Mucosa of rectum (tissue), 2 donors: Measurements from ENCODE around the gene AKT1.

ENCODE experiments used
- H3K27ac ChIP-seq, 2 donors: one replicate each; pipeline ENCODE4 v1.7.0; 2013; ENCODE audit warnings: inconsistent platforms in 2 of 2, low read depth in 2 of 2, low read length in 2 of 2
- H3K27me3 ChIP-seq, 2 donors: one replicate each; pipeline ENCODE4 v1.7.0; 2013; ENCODE audit warnings: low read length in 2 of 2; ENCODE audit not compliant: control insufficient read depth in 2 of 2, insufficient read depth in 2 of 2
- H3K36me3 ChIP-seq, 2 donors: one replicate each; pipeline ENCODE4 v1.7.0; 2013; ENCODE audit warnings: low read length in 2 of 2; ENCODE audit not compliant: control insufficient read depth in 2 of 2, insufficient read depth in 2 of 2
- H3K4me1 ChIP-seq, 2 donors: one replicate each; pipeline ENCODE4 v1.7.0; 2013; ENCODE audit warnings: low read length in 2 of 2, mild to moderate bottlenecking in 1 of 2; ENCODE audit not compliant: control insufficient read depth in 2 of 2, insufficient read depth in 2 of 2
- H3K4me3 ChIP-seq, 2 donors: one replicate each; pipeline ENCODE4 v1.7.0; 2013; ENCODE audit warnings: low read length in 2 of 2
- H3K9ac ChIP-seq, 2 donors: one replicate each; pipeline ENCODE4 v1.7.0; 2013; ENCODE audit warnings: low read length in 2 of 2, low read depth in 1 of 2, mild to moderate bottlenecking in 1 of 2
- H3K9me3 ChIP-seq, 2 donors: one replicate each; pipeline ENCODE4 v1.7.0; 2013; ENCODE audit warnings: low read length in 2 of 2; ENCODE audit not compliant: control insufficient read depth in 2 of 2
- donor health status: healthy.
- donor health status: Normal muscosa, but diverticular disease.

Gene AKT1

DNA sequence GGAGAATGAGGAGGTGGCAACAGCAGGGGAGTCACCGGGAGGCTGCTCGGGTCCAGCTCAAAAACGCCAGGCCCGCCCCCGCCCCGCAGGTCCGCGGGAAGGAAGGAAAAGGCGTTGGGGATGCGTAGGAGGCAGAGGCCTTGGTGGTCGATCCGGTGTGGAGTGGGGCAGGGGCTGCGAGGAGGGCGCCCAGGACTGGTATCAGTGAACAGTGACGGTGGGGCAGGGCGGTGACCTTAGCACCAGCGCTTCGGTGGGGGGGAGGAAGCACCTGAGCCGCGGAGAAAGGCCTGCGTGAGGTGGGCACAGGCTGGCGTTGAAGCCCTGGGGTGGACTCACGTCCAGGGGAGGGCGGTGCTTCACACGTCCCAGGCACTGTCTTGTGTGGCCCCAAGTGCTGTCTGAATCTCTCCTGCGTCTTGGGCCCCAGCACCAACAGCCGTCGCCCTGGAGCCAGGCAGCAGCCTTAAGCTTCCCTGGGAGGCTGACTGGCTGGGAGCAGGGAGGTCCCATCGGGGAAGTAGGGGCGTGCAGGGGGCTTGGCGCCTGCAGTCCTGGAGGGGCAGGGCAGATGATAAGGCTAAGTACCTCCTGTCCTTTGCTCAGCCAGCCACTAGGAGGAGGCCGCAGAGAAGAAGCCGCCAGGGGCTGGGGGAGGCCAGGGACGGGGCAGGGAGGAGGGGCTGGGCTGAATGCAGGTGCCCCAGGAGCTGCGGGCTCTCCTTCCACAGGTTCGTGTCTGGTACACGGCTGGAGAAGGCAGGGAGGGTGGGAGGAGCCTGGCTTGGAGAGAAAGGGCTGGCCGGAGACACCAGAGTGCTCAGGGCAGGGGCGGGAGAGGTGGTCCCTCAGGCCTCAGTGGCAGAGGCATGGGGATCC is 31.9 kb upstream of the AKT1 start:
- Histone ChIP-seq H3K36me3 (no peaks in the 10 kb centered on the region), H3K9me3 (no peaks in the 10 kb centered on the region), H3K9ac (peak overlapping the region; percentile 32 to 66), H3K27ac (no peak overlapping the region), H3K27me3 (peaks cover 0 to 8% of the 10 kb centered on the region in 2 donors), H3K4me1 (peaks cover 13 to 20% of the 10 kb centered on the region in 2 donors), H3K4me3 (peak overlapping the region; percentile 55 to 62)

DNA sequence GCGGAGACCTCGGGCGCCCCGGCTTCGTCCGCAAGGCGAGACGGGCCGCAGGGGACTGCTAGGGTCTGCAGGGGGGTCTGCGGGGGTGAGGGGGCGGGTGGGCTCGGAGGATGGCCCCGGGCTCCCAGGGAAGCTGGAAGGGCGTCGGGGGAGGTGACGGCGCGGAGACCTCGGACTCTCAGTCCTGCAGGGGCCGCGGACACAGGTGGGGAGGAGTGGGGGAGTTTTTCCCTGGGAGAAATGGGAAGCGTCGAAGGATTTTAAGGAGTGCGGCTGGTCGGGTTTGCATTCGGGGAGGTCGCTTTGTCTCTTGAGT is 31.3 kb upstream of the AKT1 start:
- Histone ChIP-seq H3K4me3 (peak overlapping the region; percentile 55 to 62), H3K27me3 (peaks cover 0 to 8% of the 10 kb centered on the region in 2 donors), H3K9ac (peak overlapping the region; percentile 32 to 66), H3K4me1 (peaks cover 13 to 20% of the 10 kb centered on the region in 2 donors), H3K27ac (no peak overlapping the region), H3K9me3 (no peaks in the 10 kb centered on the region), H3K36me3 (no peaks in the 10 kb centered on the region)

- H3K9me3 ChIP-seq: no peaks in the 10 kb centered on the region
- H3K36me3 ChIP-seq: no peaks in the 10 kb centered on the region
- H3K27me3 ChIP-seq: peaks cover 0 to 8% of the 10 kb centered on the region in 2 donors
- H3K27ac ChIP-seq: peak overlapping the region in 1 of 2 donors; percentile 23
- H3K9ac ChIP-seq: peak overlapping the region; percentile 47 to 67
- H3K4me1 ChIP-seq: peaks cover 13 to 20% of the 10 kb centered on the region in 2 donors
- H3K4me3 ChIP-seq: peak overlapping the region; percentile 71 to 73
These were observed 30.8 kb upstream of the AKT1 start for GRCh38 chr14:104826189-104826860.

DNA sequence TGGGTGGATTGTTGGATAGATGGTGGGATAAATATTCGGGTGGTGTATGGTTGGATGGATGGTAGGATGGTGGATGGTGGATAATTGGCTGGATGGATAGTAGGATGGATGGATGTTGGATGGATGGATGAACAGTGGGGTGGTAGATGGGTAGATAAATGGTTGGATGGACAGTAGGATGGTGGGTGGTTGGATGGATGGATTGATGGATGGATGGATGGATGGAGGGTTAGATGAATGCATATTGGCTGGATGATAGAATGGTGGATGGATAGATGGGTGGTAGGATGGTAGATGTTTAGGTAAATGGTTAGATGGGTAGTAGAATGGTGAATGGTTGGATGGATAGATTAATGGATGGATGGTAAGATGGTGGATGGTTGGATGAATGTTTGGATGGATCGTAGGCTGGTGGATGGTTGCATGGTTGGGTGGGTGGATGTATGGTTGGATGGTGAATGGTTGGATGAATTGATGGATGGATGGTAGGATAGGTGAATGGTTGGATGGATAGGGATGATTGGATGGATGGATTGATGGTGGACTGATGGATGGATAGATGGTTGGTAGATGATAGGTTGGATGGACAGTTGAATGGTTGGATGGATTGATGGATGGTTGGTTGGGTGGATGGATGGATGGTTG is 28.9 kb upstream of the AKT1 start:
- H3K36me3 ChIP-seq: no peaks in the 10 kb centered on the region
- H3K27ac ChIP-seq: no peak overlapping the region
- no peaks in the 10 kb centered on the region for H3K9me3 ChIP-seq
- H3K4me3 ChIP-seq: no peak overlapping the region
- H3K27me3 ChIP-seq: peaks cover 0 to 8% of the 10 kb centered on the region in 2 donors
- no peak overlapping the region for H3K9ac ChIP-seq
- H3K4me1 ChIP-seq: peaks cover 15 to 23% of the 10 kb centered on the region in 2 donors

DNA sequence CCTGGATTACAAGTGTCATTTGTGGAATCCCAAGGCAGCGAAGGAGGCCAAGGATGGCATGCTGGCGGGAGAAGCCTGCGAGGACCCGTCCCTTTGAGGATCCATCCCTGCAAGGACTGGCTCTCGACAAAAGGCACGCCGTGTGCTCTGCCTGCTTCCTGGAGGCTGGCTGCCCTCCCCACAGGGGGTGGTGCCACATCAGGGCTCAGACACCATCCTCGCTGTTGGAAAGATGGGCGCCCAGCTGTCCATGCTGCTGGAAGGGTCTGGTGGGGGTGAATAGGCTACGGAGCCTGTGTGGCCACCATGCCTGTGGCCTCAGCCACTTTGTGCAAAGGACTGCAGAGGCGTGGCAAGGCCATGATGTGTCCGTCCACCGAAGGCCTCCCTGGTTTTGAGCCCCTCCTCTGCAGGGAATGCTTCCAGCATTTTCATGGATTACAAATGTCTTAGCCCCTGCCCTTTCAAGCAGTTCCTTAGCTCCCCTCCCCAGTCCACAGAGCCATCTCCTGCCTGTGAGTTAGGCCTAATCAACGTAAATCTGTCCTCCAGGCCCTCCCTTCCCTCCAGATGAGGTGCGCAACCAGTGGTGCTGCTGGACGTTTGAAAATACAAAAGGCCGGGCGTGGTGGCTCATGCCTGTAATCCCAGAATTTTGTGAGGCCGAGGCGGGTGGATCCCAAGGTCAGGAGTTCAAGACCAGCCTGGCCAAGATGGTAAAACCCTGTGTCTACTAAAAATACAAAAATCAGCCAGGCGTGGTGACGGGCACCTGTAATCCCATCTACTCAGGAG is 27.5 kb upstream of the AKT1 start:
- H3K9me3 ChIP-seq: no peaks in the 10 kb centered on the region
- H3K27me3 ChIP-seq: peaks cover 0 to 8% of the 10 kb centered on the region in 2 donors
- no peaks in the 10 kb centered on the region for H3K36me3 ChIP-seq
- H3K4me3 ChIP-seq: no peak overlapping the region
- H3K27ac ChIP-seq: no peak overlapping the region
- H3K4me1 ChIP-seq: peaks cover 15 to 23% of the 10 kb centered on the region in 2 donors
- no peak overlapping the region for H3K9ac ChIP-seq

- Histone ChIP-seq H3K36me3 (no peaks in the 10 kb centered on the region), H3K9me3 (no peaks in the 10 kb centered on the region), H3K27me3 (peaks cover 0 to 8% of the 10 kb centered on the region in 2 donors), H3K4me1 (peaks cover 8 to 15% of the 10 kb centered on the region in 2 donors), H3K9ac (no peak overlapping the region), H3K27ac (no peak overlapping the region), H3K4me3 (no peak overlapping the region)
These were observed 26.5 kb upstream of the AKT1 start for GRCh38 chr14:104821971-104822608.

DNA sequence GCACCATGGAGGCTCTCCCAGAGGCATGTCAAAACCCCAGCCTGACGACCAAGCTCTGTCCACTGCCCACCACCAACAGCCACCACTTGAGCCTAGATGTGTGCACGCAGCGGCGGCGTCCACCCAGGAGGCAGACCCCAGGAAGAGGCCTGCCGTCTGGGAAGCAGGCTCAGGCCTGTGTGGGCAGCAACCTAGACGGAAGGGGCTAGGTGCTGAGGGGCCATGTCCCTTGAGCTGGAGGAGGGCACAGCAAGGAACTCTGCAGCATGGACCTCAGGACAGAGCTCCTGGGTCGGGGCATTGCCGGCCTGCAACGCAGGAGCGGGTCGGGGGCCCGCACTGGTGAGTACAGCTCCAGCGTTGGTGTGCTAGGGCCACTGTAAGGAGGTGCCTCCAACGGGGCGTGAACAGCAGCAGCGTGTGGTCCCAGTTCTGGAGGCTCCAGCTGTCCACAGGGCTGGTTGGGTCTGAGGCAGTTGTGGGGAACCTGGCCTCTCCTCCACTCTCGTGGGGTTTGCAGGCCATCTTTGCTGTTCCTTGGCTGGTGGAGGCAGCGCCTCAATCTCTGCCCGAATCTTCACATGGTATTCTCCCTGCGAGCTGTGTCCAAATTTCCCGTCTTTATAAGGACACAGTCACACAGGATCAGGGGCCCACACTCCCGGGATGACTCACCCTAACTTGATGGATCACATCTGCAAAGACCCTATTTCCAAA is 25.8 kb upstream of the AKT1 start:
- H3K9me3 ChIP-seq: no peaks in the 10 kb centered on the region
- no peak overlapping the region for H3K9ac ChIP-seq
- peaks cover 10 to 16% of the 10 kb centered on the region in 2 donors for H3K4me1 ChIP-seq
- no peak overlapping the region for H3K27ac ChIP-seq
- no peaks in the 10 kb centered on the region for H3K36me3 ChIP-seq
- no peak overlapping the region for H3K4me3 ChIP-seq
- peaks cover 0 to 8% of the 10 kb centered on the region in 2 donors for H3K27me3 ChIP-seq

DNA sequence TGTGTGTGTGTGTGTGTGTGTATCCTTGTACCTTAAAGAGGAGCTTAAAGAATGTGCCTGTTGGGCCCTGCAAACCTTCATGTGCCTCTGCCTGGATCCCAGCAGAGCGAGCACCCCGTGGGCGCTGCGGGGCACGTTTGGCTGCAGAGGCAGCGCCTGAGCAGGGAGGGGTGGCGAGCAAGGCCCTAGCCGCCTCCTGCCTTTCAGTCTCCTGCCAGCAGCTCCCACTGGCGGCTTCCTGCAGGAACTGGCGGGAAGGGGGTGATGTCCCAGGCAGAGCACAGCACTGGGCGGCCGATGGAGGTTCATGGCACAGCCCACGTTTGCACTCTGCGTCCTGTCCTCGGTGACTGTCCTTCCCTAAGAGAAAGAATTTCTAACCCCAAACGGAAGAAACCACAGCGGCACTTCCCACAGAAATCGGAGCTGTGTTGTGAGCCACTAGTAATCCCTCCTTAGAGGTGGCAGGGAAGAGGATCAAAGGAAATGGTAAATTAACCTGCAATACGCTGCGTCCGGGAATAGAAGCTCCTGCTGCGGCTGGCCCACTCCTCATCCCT is 25.2 kb upstream of the AKT1 start:
- Histone ChIP-seq H3K9me3 (no peaks in the 10 kb centered on the region), H3K4me3 (no peak overlapping the region), H3K36me3 (no peaks in the 10 kb centered on the region), H3K27me3 (peaks cover 0 to 8% of the 10 kb centered on the region in 2 donors), H3K9ac (peak overlapping the region in 1 of 2 donors; percentile 3), H3K27ac (no peak overlapping the region), H3K4me1 (peaks cover 7 to 13% of the 10 kb centered on the region in 2 donors)

DNA sequence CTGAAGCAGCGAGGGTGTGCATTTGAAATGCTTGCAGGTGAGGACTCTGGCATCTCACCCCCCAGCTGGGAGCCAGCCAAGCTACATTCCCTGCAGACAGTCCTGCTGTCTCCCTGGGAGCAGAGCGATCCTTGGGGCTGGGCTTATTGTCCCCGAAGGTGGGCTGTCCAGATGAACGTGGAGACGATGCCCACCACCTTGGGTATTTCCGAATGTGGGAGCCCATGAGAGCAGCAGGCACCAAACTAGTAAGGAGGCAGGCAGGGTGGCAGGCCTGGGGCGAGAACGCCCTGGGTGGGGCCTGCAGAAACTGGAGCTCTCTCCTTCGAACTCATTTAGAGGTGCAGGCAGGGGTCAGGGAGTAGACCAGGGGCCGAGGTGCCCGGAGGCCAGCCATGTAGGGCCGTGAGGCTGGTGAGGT is 23.8 kb upstream of the AKT1 start:
- peaks cover 0 to under 1% of the 10 kb centered on the region in 2 donors for H3K27me3 ChIP-seq
- no peak overlapping the region for H3K9ac ChIP-seq
- H3K4me3 ChIP-seq: no peak overlapping the region
- H3K36me3 ChIP-seq: no peaks in the 10 kb centered on the region
- no peak overlapping the region for H3K27ac ChIP-seq
- no peaks in the 10 kb centered on the region for H3K9me3 ChIP-seq
- peaks cover 13 to 14% of the 10 kb centered on the region in 2 donors for H3K4me1 ChIP-seq
